ENCODE data around the gene LACRT. TPM values are rescaled to one million over a fixed set of nuclear protein-coding genes. Genes with fewer than 3 reads are reported as not detected.

Gene LACRT
- total RNA-seq, 1 experiment from 2014 or later, result not detected

- no peak for ATAC-seq
- Mint-ChIP-seq H3K4me1 (no peaks in the 10 kb centered on the region), H3K4me3 (no peak overlapping the region), H3K27me3 (ENCODE audit: low read depth) (peaks cover 48% of the 10 kb centered on the region), H3K9me3 (peaks cover 34% of the 10 kb centered on the region), H3K27ac (no peak overlapping the region), H3K36me3 (peaks cover 22% of the 10 kb centered on the region)
- POLR2A ChIA-PET, result no interaction called here
- no peak for DNase-seq (ENCODE audit: low spot score)
- TF ChIP-seq PRDM15 (CRISPR knock-in tag; IDR thresholded peaks at IDR 0.05), result no peak
- CTCF ChIA-PET, result interaction anchor here (1.2 to 2.8 kb wide), 5 partner anchors 8 to 97 kb away, joined by 3 to 10 read pairs (median 4); no protein-coding TSS in a partner anchor
Observed at GRCh38 chr12:54624315-54625279, 10.1 kb downstream of the LACRT start.

- ATAC-seq, result no peak
- Mint-ChIP-seq H3K27me3 (ENCODE audit: low read depth) (peaks cover 54% of the 10 kb centered on the region), H3K4me1 (no peaks in the 10 kb centered on the region), H3K9me3 (peaks cover 19% of the 10 kb centered on the region), H3K4me3 (no peak overlapping the region), H3K36me3 (peaks cover 12% of the 10 kb centered on the region), H3K27ac (no peak overlapping the region)
- CTCF ChIA-PET, result interaction anchor here (0.6 to 2.8 kb wide), 11 partner anchors 10 to 223 kb away, joined by 3 to 10 read pairs (median 5); no protein-coding TSS in a partner anchor
- TF ChIP-seq NR2C2 (CRISPR knock-in tag; IDR thresholded peaks at IDR 0.05) (no peak), MLX (CRISPR knock-in tag; IDR thresholded peaks at IDR 0.05) (no peak), CDX4 (CRISPR knock-in tag; IDR thresholded peaks at IDR 0.05; ENCODE audit: borderline replicate concordance) (no peak), ZNF416 (CRISPR knock-in tag; IDR thresholded peaks at IDR 0.05) (no peak), TP53 (CRISPR knock-in tag; IDR thresholded peaks at IDR 0.05) (no peak), GABPB1 (CRISPR knock-in tag; IDR thresholded peaks at IDR 0.05) (no peak), CTCF (IDR thresholded peaks at IDR 0.05) (no peak), ATF3 (CRISPR knock-in tag; conservative IDR thresholded peaks at IDR 0.05) (no peak), NR1H2 (CRISPR knock-in tag; IDR thresholded peaks at IDR 0.05) (no peak), SOX15 (CRISPR knock-in tag; IDR thresholded peaks at IDR 0.05) (no peak), ZBTB21 (CRISPR knock-in tag; IDR thresholded peaks at IDR 0.05; ENCODE audit: borderline replicate concordance) (no peak)
- no peak for DNase-seq (ENCODE audit: low spot score)
- POLR2A ChIA-PET, result interaction anchor here (0.6 kb wide), 1 partner anchor 24 kb away, joined by 3 read pairs; no protein-coding TSS in a partner anchor
Observed at GRCh38 chr12:54622463-54623183, 12.1 kb downstream of the LACRT start.

Data from WTC11 (cell line).